ENCODE data around the gene TCOF1. TPM values are rescaled to one million over a fixed set of nuclear protein-coding genes. Genes with fewer than 3 reads are reported as not detected.

Gene TCOF1
- total and polyA plus RNA-seq, 2 donors (not counting 3 experiments of a cell fraction or from before 2014, with no cell fraction given): 11.2 to 52.0 TPM

GRCh38 chr5:150448952-150449516, 91.5 kb downstream of the TCOF1 start:
- FAIRE-seq: peak; percentile 44

More at GRCh38 chr5:150448952-150449516, 91.5 kb downstream of the TCOF1 start:
- peaks cover 16% of the 10 kb centered on the region for H3K4me1 ChIP-seq (ENCODE audit: control insufficient read depth, extremely low read depth, insufficient read depth, low read length)
- H3K9me1 ChIP-seq (replicated peaks; ENCODE audit: control insufficient read depth, extremely low read depth, insufficient read depth, low read length): no peaks in the 10 kb centered on the region
- peak overlapping the region; percentile 98 for H3K27ac ChIP-seq (ENCODE audit: insufficient read depth, low read depth, low read length)
- DNase-seq (ENCODE audit: low read depth, low spot score): no peak
- peaks cover 4% of the 10 kb centered on the region for H4K20me1 ChIP-seq (replicated peaks; ENCODE audit: control insufficient read depth, extremely low read depth, insufficient read depth, low read length)
- POLR2A ChIA-PET: no interaction called here
- peaks cover 41% of the 10 kb centered on the region for H3K79me2 ChIP-seq (ENCODE audit: control insufficient read depth, insufficient read depth, low read length)
- intact Hi-C loops (cut with micrococcal nuclease): no loop called here
- no peaks in the 10 kb centered on the region for H3K27me3 ChIP-seq (ENCODE audit: control insufficient read depth in 2 of 2, insufficient read depth in 2 of 2, low read length in 2 of 2)
- no peaks in the 10 kb centered on the region for H3K9me3 ChIP-seq (replicated peaks; ENCODE audit: control insufficient read depth, insufficient read depth, low read length)
- no peak for TF ChIP-seq MYC (IDR thresholded peaks at IDR 0.05; ENCODE audit: low read depth, low read length)
- TF ChIP-seq MAX (IDR thresholded peaks at IDR 0.05; ENCODE audit: insufficient read depth, insufficient read length): no peak
- TF ChIP-seq CTCF (IDR thresholded peaks at IDR 0.05; ENCODE audit: extremely low read depth in 1 of 2, insufficient read depth in 1 of 2, low read depth in 1 of 2, low read length in 2 of 2): no peak
- TF ChIP-seq POLR2A (IDR thresholded peaks at IDR 0.05; ENCODE audit: low read depth, low read length): no peak
- TF ChIP-seq GATA2 (IDR thresholded peaks at IDR 0.05; ENCODE audit: insufficient read depth, insufficient read length, low read depth, low read length): no peak
- TF ChIP-seq POLR2AphosphoS5 (IDR thresholded peaks at IDR 0.05; ENCODE audit: insufficient read depth, low read depth, low read length): no peak
- TF ChIP-seq EZH2 (IDR thresholded peaks at IDR 0.05; ENCODE audit: borderline replicate concordance, low read depth, low read length, severe bottlenecking): no peak
- TF ChIP-seq FOS (IDR thresholded peaks at IDR 0.05; ENCODE audit: borderline replicate concordance, insufficient read depth, low read length): no peak
- no peak for TF ChIP-seq JUN (IDR thresholded peaks at IDR 0.05; ENCODE audit: borderline replicate concordance, insufficient read depth, insufficient read length, low read depth)
- peak overlapping the region; percentile 95 for H3K4me2 ChIP-seq (ENCODE audit: insufficient read depth, low read length)
- H3K9ac ChIP-seq (replicated peaks; ENCODE audit: extremely low read depth, insufficient read depth, low read length): peak overlapping the region; percentile 99
- dilution Hi-C loops (cut with MboI; ENCODE audit: extremely low pct_ligation_motif_present, low sequenced_read_pairs): no loop called here
- peak overlapping the region; percentile 86 to 93 (median 88) for H3K4me3 ChIP-seq (replicated peaks in 1 of 3; ENCODE audit: insufficient read depth in 1 of 3, low read depth in 1 of 3, low read length in 3 of 3)
- CTCF ChIA-PET: interaction anchor here (0.8 to 1.7 kb wide), 6 partner anchors 10 to 309 kb away, joined by 3 to 16 read pairs (median 8); no protein-coding TSS in a partner anchor
- peaks cover 35% of the 10 kb centered on the region in 2 experiments for H3K36me3 ChIP-seq (ENCODE audit: control insufficient read depth in 2 of 2, extremely low read depth in 1 of 2, insufficient read depth in 2 of 2, low read length in 2 of 2)
- H2AFZ ChIP-seq (ENCODE audit: low read depth, low read length): peak overlapping the region; percentile 88
- TSS peak; percentile 67 for BruUV-seq (replicated peaks)

Other genes starting within 250 kb of the TCOF1 start
- gene PDGFRB, start 201.9 kb upstream of the TCOF1 start, total RNA-seq: 1.0 and 1.7 TPM in 2 replicates
- 1.4 and 2.9 TPM in 2 replicates for gene PDGFRB, start 201.9 kb upstream of the TCOF1 start, polyA plus RNA-seq
- gene CDX1, start 190.9 kb upstream of the TCOF1 start, total RNA-seq: not detected in 2 replicates
- gene CDX1, start 190.9 kb upstream of the TCOF1 start, polyA plus RNA-seq: not detected in 2 replicates
- gene SLC6A7, start 167.6 kb upstream of the TCOF1 start, total RNA-seq: not detected in 2 replicates
- gene SLC6A7, start 167.6 kb upstream of the TCOF1 start, polyA plus RNA-seq: not detected in 2 replicates
- not detected in 2 replicates for gene CAMK2A, start 67.9 kb upstream of the TCOF1 start, total RNA-seq
- gene CAMK2A, start 67.9 kb upstream of the TCOF1 start, polyA plus RNA-seq: not detected in 2 replicates
- gene ARSI, start 54.8 kb upstream of the TCOF1 start, total RNA-seq: 0.20 TPM in 1 of 2 replicates, not detected in the other
- 0.03 and 0.17 TPM in 2 replicates for gene ARSI, start 54.8 kb upstream of the TCOF1 start, polyA plus RNA-seq
- 0.76 and 1.3 TPM in 2 replicates for gene CD74, start 55.2 kb downstream of the TCOF1 start, total RNA-seq
- gene CD74, start 55.2 kb downstream of the TCOF1 start, polyA plus RNA-seq: 0.56 and 0.62 TPM in 2 replicates
- gene RPS14, start 92.0 kb downstream of the TCOF1 start, total RNA-seq: 1,852 and 2,034 TPM in 2 replicates
- gene RPS14, start 92.0 kb downstream of the TCOF1 start, polyA plus RNA-seq: 4,491 and 5,521 TPM in 2 replicates
- 86.5 and 102 TPM in 2 replicates for gene NDST1, start 150.4 kb downstream of the TCOF1 start, total RNA-seq
- gene NDST1, start 150.4 kb downstream of the TCOF1 start, polyA plus RNA-seq: 38.6 and 42.6 TPM in 2 replicates

Measured in endothelial cell of umbilical vein (primary cell).